GDM1 (cell line): ENCODE measurements around the gene COMT.
"Not testable (repeated sequence)": the region's sequence is repeated elsewhere in the genome, so short reads cannot be mapped to it uniquely, and the experiment has no call there.

Experiments used
- DNase-seq: peaks from one replicate; lab custom pipeline; 2025; lab: John Stamatoyannopoulos, UW

The COMT gene

GRCh38 chr22:19909350-19910179, 32.0 kb upstream of the COMT start:
- peak; percentile 24 for DNase-seq

- no peak for DNase-seq
These were observed 31.3 kb upstream of the COMT start for GRCh38 chr22:19910180-19910744.

- no peak for DNase-seq
These were observed 29.9 kb upstream of the COMT start for GRCh38 chr22:19911540-19912270.

GRCh38 chr22:19912271-19912999, 29.1 kb upstream of the COMT start:
- no peak for DNase-seq

- DNase-seq: no peak
These were observed 28.1 kb upstream of the COMT start for GRCh38 chr22:19913337-19913936.

GRCh38 chr22:19914201-19914943, 27.2 kb upstream of the COMT start:
- no peak for DNase-seq

- no peak for DNase-seq
These were observed 26.2 kb upstream of the COMT start for GRCh38 chr22:19915287-19915954.

GRCh38 chr22:19916006-19916405, 25.6 kb upstream of the COMT start:
- no peak for DNase-seq

GRCh38 chr22:19916941-19917340, 24.6 kb upstream of the COMT start:
- no peak for DNase-seq

- no peak for DNase-seq
These were observed 24.0 kb upstream of the COMT start for GRCh38 chr22:19917389-19918138.

- DNase-seq: no peak
These were observed 23.1 kb upstream of the COMT start for GRCh38 chr22:19918332-19919106.

- DNase-seq: no peak
These were observed 21.7 kb upstream of the COMT start for GRCh38 chr22:19919701-19920363.

- DNase-seq: no peak
These were observed 20.0 kb upstream of the COMT start for GRCh38 chr22:19921544-19922081.

GRCh38 chr22:19923914-19924513, 17.6 kb upstream of the COMT start:
- no peak for DNase-seq

GRCh38 chr22:19926028-19926427, 15.5 kb upstream of the COMT start:
- not testable (repeated sequence) for DNase-seq

- DNase-seq: no peak
These were observed 13.9 kb upstream of the COMT start for GRCh38 chr22:19927696-19928095.

GRCh38 chr22:19928207-19928606, 13.4 kb upstream of the COMT start:
- no peak for DNase-seq
